GM23338 (cell line): Measurements from ENCODE around the gene PTCH2.

Experiments used
- CREB1 ChIP-seq: fragments of 250-450 bp; sonication (Bioruptor Pico); IDR thresholded peaks from 2 replicates; pipeline ENCODE4 v1.5.0; 2020; ENCODE audit warnings: low read depth, mild to moderate bottlenecking, moderate library complexity
- EZH2 ChIP-seq: fragments of 200-600 bp; sonication (generic); IDR thresholded peaks from one replicate; pipeline ENCODE4 v1.8.0; 2017; ENCODE audit warnings: antibody characterized with exemption, mild to moderate bottlenecking, low read depth; ENCODE audit not compliant: unreplicated experiment
- EZH2phosphoT487 ChIP-seq: fragments of 200-600 bp; sonication (generic); IDR thresholded peaks from one replicate; pipeline ENCODE4 v1.8.1; 2018; ENCODE audit warnings: antibody characterized with exemption; ENCODE audit not compliant: unreplicated experiment
- NANOG ChIP-seq: IDR thresholded peaks from 2 replicates; pipeline ENCODE4 v1.6.1; 2016; ENCODE audit warnings: antibody characterized with exemption, borderline replicate concordance
- POLR2AphosphoS5 ChIP-seq: IDR thresholded peaks from 2 replicates; pipeline ENCODE4 v1.6.1; 2016; ENCODE audit warnings: antibody characterized with exemption, low read depth
- REST ChIP-seq: IDR thresholded peaks from one replicate; pipeline ENCODE4 v1.6.1; 2018; ENCODE audit warnings: antibody characterized with exemption; ENCODE audit not compliant: unreplicated experiment
- STAT1 ChIP-seq: IDR thresholded peaks from one replicate; pipeline ENCODE4 v1.6.1; 2016; ENCODE audit warnings: antibody characterized with exemption; ENCODE audit not compliant: unreplicated experiment
- ZNF114 ChIP-seq: fragments of 250-450 bp; sonication (Bioruptor Pico); IDR thresholded peaks from 2 replicates; pipeline ENCODE4 v1.5.0; 2020; ENCODE audit warnings: mild to moderate bottlenecking, moderate library complexity
- ZNF331 ChIP-seq: fragments of 250-450 bp; sonication (Bioruptor Pico); IDR thresholded peaks from 2 replicates; pipeline ENCODE4 v1.5.0; 2020; ENCODE audit warnings: low read depth, mild to moderate bottlenecking, moderate library complexity
- TF ChIP-seq, protein P1 (sequence below), 2 experiments: fragments of 200-600 bp in 1 of 2; sonication (generic) in 1 of 2; conservative IDR thresholded peaks; 2 replicates each; pipeline versions ENCODE4 v1.5.1 to v1.6.1; 2016 to 2017; ENCODE audit warnings: antibody characterized with exemption in 2 of 2, low read depth in 2 of 2, mild to moderate bottlenecking in 2 of 2, moderate library complexity in 1 of 2

DNA sequence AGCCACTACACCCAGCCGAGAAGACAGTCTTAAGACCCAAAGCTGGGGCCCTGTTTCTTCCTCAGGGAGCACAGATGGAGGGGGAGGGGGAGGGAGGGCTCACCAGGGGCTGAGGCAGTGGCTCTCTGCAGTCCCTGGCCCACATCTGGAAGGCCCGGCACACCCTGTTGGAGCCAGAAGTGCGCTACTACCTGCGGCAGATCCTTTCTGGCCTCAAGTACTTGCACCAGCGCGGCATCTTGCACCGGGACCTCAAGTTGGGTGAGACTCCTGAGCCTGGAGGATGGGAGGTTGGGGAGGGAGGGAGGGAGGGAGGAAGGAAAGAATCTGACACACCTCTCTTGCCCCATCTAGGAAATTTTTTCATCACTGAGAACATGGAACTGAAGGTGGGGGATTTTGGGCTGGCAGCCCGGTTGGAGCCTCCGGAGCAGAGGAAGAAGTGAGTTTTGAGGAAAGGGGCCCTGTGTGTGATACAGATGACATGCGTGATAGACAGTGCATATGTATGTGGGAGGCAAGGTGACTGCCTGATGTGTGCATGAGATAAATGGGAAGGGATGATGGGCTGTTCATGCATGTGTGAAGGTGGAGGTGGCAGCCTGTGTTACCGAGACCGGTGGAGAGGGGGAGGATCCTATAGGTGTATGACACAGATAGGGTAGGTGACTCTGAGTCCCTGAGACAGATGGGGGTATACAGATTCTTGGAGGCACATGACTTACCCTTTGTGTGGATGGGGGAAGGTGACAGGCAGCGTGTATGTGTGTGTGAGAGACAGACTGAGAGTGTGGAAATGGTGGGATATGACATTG, 41.4 kb downstream of the PTCH2 start:
- TF ChIP-seq, protein P1, sequence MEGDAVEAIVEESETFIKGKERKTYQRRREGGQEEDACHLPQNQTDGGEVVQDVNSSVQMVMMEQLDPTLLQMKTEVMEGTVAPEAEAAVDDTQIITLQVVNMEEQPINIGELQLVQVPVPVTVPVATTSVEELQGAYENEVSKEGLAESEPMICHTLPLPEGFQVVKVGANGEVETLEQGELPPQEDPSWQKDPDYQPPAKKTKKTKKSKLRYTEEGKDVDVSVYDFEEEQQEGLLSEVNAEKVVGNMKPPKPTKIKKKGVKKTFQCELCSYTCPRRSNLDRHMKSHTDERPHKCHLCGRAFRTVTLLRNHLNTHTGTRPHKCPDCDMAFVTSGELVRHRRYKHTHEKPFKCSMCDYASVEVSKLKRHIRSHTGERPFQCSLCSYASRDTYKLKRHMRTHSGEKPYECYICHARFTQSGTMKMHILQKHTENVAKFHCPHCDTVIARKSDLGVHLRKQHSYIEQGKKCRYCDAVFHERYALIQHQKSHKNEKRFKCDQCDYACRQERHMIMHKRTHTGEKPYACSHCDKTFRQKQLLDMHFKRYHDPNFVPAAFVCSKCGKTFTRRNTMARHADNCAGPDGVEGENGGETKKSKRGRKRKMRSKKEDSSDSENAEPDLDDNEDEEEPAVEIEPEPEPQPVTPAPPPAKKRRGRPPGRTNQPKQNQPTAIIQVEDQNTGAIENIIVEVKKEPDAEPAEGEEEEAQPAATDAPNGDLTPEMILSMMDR (conservative IDR thresholded peaks at IDR 0.05; ENCODE audit: low read depth in 2 of 2) = no peak
- no peak for TF ChIP-seq POLR2AphosphoS5
- TF ChIP-seq CREB1 (CRISPR knock-in tag) = no peak
- TF ChIP-seq EZH2phosphoT487 = no peak
- no peak for TF ChIP-seq ZNF114 (CRISPR knock-in tag)
- no peak for TF ChIP-seq EZH2
- no peak for TF ChIP-seq ZNF331
- TF ChIP-seq NANOG = no peak
- TF ChIP-seq REST = no peak
- no peak for TF ChIP-seq STAT1
